ENCODE data around the gene MCF2L2.

DNA sequence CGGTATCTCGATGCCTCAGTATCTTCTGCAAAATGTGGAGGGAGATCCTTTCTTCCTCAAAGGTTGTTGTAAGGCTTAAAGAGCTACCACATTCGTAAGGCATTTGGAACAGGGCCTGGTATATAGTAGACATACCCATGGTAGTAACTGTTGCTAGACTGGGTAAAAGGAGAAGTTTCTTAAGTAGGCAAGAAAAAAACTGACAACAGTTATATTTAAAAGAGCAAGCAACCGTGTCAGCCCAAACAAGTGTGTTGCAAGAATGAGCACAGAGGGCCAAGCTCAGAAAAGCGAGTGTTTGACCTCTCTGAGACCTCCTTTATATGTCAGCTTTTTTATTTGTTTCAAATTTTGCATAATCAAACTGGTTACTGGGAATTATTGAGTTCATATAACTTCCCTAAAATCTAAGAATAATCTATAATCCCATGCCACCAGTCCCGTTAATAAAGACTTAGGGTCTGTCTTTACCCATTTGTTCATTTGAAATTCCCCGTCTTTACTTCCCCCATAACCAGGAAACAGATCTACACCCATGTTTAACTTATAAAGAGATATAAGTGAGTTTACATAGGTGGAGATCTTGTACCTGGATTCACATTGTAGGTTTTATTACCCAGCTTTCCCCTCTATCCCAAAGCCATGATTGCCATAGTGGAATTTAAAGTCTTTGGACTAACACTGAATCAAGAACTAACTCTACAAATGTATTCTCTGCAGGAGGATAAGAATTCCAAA, 168.1 kb downstream of the MCF2L2 start:
- TF ChIP-seq POLR2AphosphoS5 (IDR thresholded peaks at IDR 0.05; ENCODE audit: low read depth, low read length) (no peak), TAF1 (IDR thresholded peaks at IDR 0.05; ENCODE audit: borderline replicate concordance, low read depth, low read length) (no peak)
